ENCODE results near the gene ALPK3.

ALPK3 gene

GRCh38 chr15:84892786-84893307, 75.7 kb downstream of the ALPK3 start:
- no peak for DNase-seq (ENCODE audit: low spot score)

- DNase-seq (ENCODE audit: low spot score): no peak
Observed at GRCh38 chr15:84893607-84894006, 76.5 kb downstream of the ALPK3 start.

- DNase-seq (ENCODE audit: low spot score): no peak
Observed at GRCh38 chr15:84894736-84895425, 77.7 kb downstream of the ALPK3 start.

- no peak for DNase-seq (ENCODE audit: low spot score)
Observed at GRCh38 chr15:84898761-84899160, 81.6 kb downstream of the ALPK3 start.

GRCh38 chr15:84899750-84900149, 82.6 kb downstream of the ALPK3 start:
- DNase-seq (ENCODE audit: low spot score): no peak

GRCh38 chr15:84901540-84901939, 84.4 kb downstream of the ALPK3 start:
- DNase-seq (ENCODE audit: low spot score): no peak

- DNase-seq (ENCODE audit: low spot score): no peak
Observed at GRCh38 chr15:84903751-84904150, 86.6 kb downstream of the ALPK3 start.

- no peak for DNase-seq (ENCODE audit: low spot score)
Observed at GRCh38 chr15:84904419-84904818, 87.3 kb downstream of the ALPK3 start.

GRCh38 chr15:84905016-84905916, 88.1 kb downstream of the ALPK3 start:
- DNase-seq (ENCODE audit: low spot score): no peak

- DNase-seq (ENCODE audit: low spot score): no peak
Observed at GRCh38 chr15:84907731-84908130, 90.6 kb downstream of the ALPK3 start.

- no peak for DNase-seq (ENCODE audit: low spot score)
Observed at GRCh38 chr15:84908564-84908963, 91.4 kb downstream of the ALPK3 start.

GRCh38 chr15:84909029-84909428, 91.9 kb downstream of the ALPK3 start:
- no peak for DNase-seq (ENCODE audit: low spot score)

- DNase-seq (ENCODE audit: low spot score): no peak
Observed at GRCh38 chr15:84909782-84910181, 92.6 kb downstream of the ALPK3 start.

GRCh38 chr15:84910928-84911623, 93.9 kb downstream of the ALPK3 start:
- DNase-seq (ENCODE audit: low spot score): no peak

- peak; percentile 56 for DNase-seq (ENCODE audit: low spot score)
Observed at GRCh38 chr15:84911879-84912660, 94.9 kb downstream of the ALPK3 start.

GRCh38 chr15:84913360-84913723, 96.2 kb downstream of the ALPK3 start:
- no peak for DNase-seq (ENCODE audit: low spot score)

- no peak for DNase-seq (ENCODE audit: low spot score)
Observed at GRCh38 chr15:84914351-84914750, 97.2 kb downstream of the ALPK3 start.

GRCh38 chr15:84914909-84915605, 97.9 kb downstream of the ALPK3 start:
- peak; percentile 86 for DNase-seq (ENCODE audit: low spot score)

- DNase-seq (ENCODE audit: low spot score): no peak
Observed at GRCh38 chr15:84915606-84915958, 98.4 kb downstream of the ALPK3 start.

- no peak for DNase-seq (ENCODE audit: low spot score)
Observed at GRCh38 chr15:84917452-84917851, 100.3 kb downstream of the ALPK3 start.

GRCh38 chr15:84919106-84919667, 102.0 kb downstream of the ALPK3 start:
- DNase-seq (ENCODE audit: low spot score): no peak
